Stomach smooth muscle (tissue), 2 donors: ENCODE data around the gene SDR39U1.

ENCODE experiments used
- H3K27ac ChIP-seq: one replicate; pipeline ENCODE4 v1.7.0; 2013; ENCODE audit warnings: mild to moderate bottlenecking, low read length, inconsistent platforms
- H3K27me3 ChIP-seq, 2 donors: one replicate each; pipeline ENCODE4 v1.7.0; 2013; ENCODE audit warnings: low read length in 2 of 2; ENCODE audit not compliant: insufficient read depth in 2 of 2, control insufficient read depth in 1 of 2
- H3K36me3 ChIP-seq, 2 donors: one replicate each; pipeline ENCODE4 v1.7.0; 2013; ENCODE audit warnings: low read length in 2 of 2; ENCODE audit not compliant: control insufficient read depth in 2 of 2, insufficient read depth in 2 of 2
- H3K4me1 ChIP-seq: one replicate; pipeline ENCODE4 v1.7.0; 2013; ENCODE audit warnings: low read length; ENCODE audit not compliant: control insufficient read depth, insufficient read depth
- H3K4me3 ChIP-seq, 2 donors: one replicate each; pipeline ENCODE4 v1.7.0; 2013; ENCODE audit warnings: low read length in 2 of 2
- H3K9ac ChIP-seq, 2 donors: one replicate each; pipeline ENCODE4 v1.7.0; 2013; ENCODE audit warnings: low read length in 2 of 2, mild to moderate bottlenecking in 1 of 2
- H3K9me3 ChIP-seq, 2 donors: one replicate each; pipeline ENCODE4 v1.7.0; 2013; ENCODE audit warnings: low read length in 2 of 2; ENCODE audit not compliant: control insufficient read depth in 2 of 2
- donor health status: healthy.
- donor health status: Pancreatic carcinoma.

The SDR39U1 gene

GRCh38 chr14:24407608-24408325, 34.8 kb downstream of the SDR39U1 start:
- Histone ChIP-seq H3K9me3 (no peaks in the 10 kb centered on the region), H3K27me3 (no peaks in the 10 kb centered on the region), H3K4me1 (peaks cover 10% of the 10 kb centered on the region), H3K4me3 (no peak overlapping the region), H3K27ac (no peak overlapping the region), H3K36me3 (peaks cover 3 to 24% of the 10 kb centered on the region in 2 donors), H3K9ac (no peak overlapping the region)

GRCh38 chr14:24406416-24406815, 36.2 kb downstream of the SDR39U1 start:
- no peak overlapping the region for H3K27ac ChIP-seq
- peaks cover 3 to 22% of the 10 kb centered on the region in 2 donors for H3K36me3 ChIP-seq
- H3K9ac ChIP-seq: no peak overlapping the region

GRCh38 chr14:24404814-24405213, 37.8 kb downstream of the SDR39U1 start:
- peak overlapping the region; percentile 11 for H3K27ac ChIP-seq
- H3K9ac ChIP-seq: no peak overlapping the region
- H3K9me3 ChIP-seq: no peaks in the 10 kb centered on the region
- H3K36me3 ChIP-seq: peaks cover 3 to 12% of the 10 kb centered on the region in 2 donors
- peaks cover 22% of the 10 kb centered on the region for H3K4me1 ChIP-seq
- H3K4me3 ChIP-seq: no peak overlapping the region
- H3K27me3 ChIP-seq: no peaks in the 10 kb centered on the region

More at GRCh38 chr14:24406416-24406815, 36.2 kb downstream of the SDR39U1 start:
- Histone ChIP-seq H3K4me1 (peaks cover 13% of the 10 kb centered on the region), H3K9me3 (no peaks in the 10 kb centered on the region), H3K4me3 (no peak overlapping the region), H3K27me3 (no peaks in the 10 kb centered on the region)

- Histone ChIP-seq H3K9me3 (no peaks in the 10 kb centered on the region), H3K27me3 (no peaks in the 10 kb centered on the region), H3K36me3 (peaks cover 0 to 7% of the 10 kb centered on the region in 2 donors), H3K27ac (no peak overlapping the region), H3K4me3 (peak overlapping the region in 1 of 2 donors; percentile 10), H3K9ac (no peak overlapping the region), H3K4me1 (peaks cover 30% of the 10 kb centered on the region)
Measured at GRCh38 chr14:24403294-24403998, 39.1 kb downstream of the SDR39U1 start.

GRCh38 chr14:24401810-24402702, 40.5 kb downstream of the SDR39U1 start:
- Histone ChIP-seq H3K27ac (peak overlapping the region; percentile 18), H3K4me1 (peaks cover 39% of the 10 kb centered on the region), H3K36me3 (peaks cover 0 to 2% of the 10 kb centered on the region in 2 donors), H3K9ac (peak overlapping the region in 1 of 2 donors; percentile 6), H3K27me3 (no peaks in the 10 kb centered on the region), H3K9me3 (no peaks in the 10 kb centered on the region), H3K4me3 (no peak overlapping the region)

GRCh38 chr14:24399999-24400718, 42.4 kb downstream of the SDR39U1 start:
- no peaks in the 10 kb centered on the region for H3K36me3 ChIP-seq
- no peak overlapping the region for H3K27ac ChIP-seq
- peak overlapping the region; percentile 68 to 83 for H3K4me3 ChIP-seq
- H3K27me3 ChIP-seq: no peaks in the 10 kb centered on the region
- no peaks in the 10 kb centered on the region for H3K9me3 ChIP-seq
- H3K9ac ChIP-seq: peak overlapping the region; percentile 20 to 68
- peaks cover 39% of the 10 kb centered on the region for H3K4me1 ChIP-seq

- Histone ChIP-seq H3K27ac (peak overlapping the region; percentile 6), H3K36me3 (no peaks in the 10 kb centered on the region), H3K4me3 (peak overlapping the region; percentile 68 to 83), H3K9ac (peak overlapping the region; percentile 20 to 68), H3K4me1 (peaks cover 37% of the 10 kb centered on the region), H3K9me3 (no peaks in the 10 kb centered on the region), H3K27me3 (no peaks in the 10 kb centered on the region)
Measured at GRCh38 chr14:24399447-24399822, 43.1 kb downstream of the SDR39U1 start.

GRCh38 chr14:24398653-24399446, 43.7 kb downstream of the SDR39U1 start, which contains the start of gene NYNRIN:
NYNRIN (plus strand) TSS chr14:24399003; CDS start chr14:24399247, 244 bp downstream.
- Histone ChIP-seq H3K4me1 (peaks cover 36% of the 10 kb centered on the region), H3K27ac (peak within 1 kb of the TSS; percentile 71), H3K4me3 (peak within 1 kb of the TSS; percentile 68 to 83), H3K27me3 (no peaks in the 10 kb centered on the region), H3K36me3 (no peaks in the 10 kb centered on the region), H3K9ac (peak within 1 kb of the TSS; percentile 28 to 68), H3K9me3 (no peaks in the 10 kb centered on the region)

- no peaks in the 10 kb centered on the region for H3K36me3 ChIP-seq
- peak overlapping the region; percentile 28 to 58 for H3K9ac ChIP-seq
- no peaks in the 10 kb centered on the region for H3K27me3 ChIP-seq
- H3K27ac ChIP-seq: peak overlapping the region; percentile 71
- H3K9me3 ChIP-seq: no peaks in the 10 kb centered on the region
- H3K4me1 ChIP-seq: peaks cover 34% of the 10 kb centered on the region
- H3K4me3 ChIP-seq: peak overlapping the region in 1 of 2 donors; percentile 83
Measured at GRCh38 chr14:24398293-24398652, 44.3 kb downstream of the SDR39U1 start.
